OCI-LY3 (cell line): ENCODE results near the gene LUM.

Source experiments
- H2AFZ ChIP-seq: fragments of 200-600, 300-600 bp; shearing (Covaris generic); 2 replicates; pipeline ENCODE4 v1.6.0; 2014; ENCODE audit warnings: antibody characterized with exemption, low read depth, low read length
- H3K27ac ChIP-seq: fragments of 200-600, 300-600 bp; sonication (generic); 2 replicates; pipeline ENCODE4 v1.5.1; 2014; ENCODE audit warnings: mild to moderate bottlenecking, low read length, moderate library complexity, mixed read lengths
- H3K27me3 ChIP-seq: fragments of 200-600, 300-600 bp; sonication (generic); 2 replicates; pipeline ENCODE4 v1.6.1; 2014; ENCODE audit warnings: low read depth, low read length, mixed read lengths
- H3K36me3 ChIP-seq: fragments of 200-600, 300-600 bp; sonication (generic); replicated peaks from 2 replicates; pipeline ENCODE3; 2014; ENCODE audit warnings: low read depth, low read length, mixed read lengths
- H3K4me1 ChIP-seq: fragments of 300-600, 200-600 bp; sonication (generic); 2 replicates; pipeline ENCODE4 v1.6.1; 2014; ENCODE audit warnings: low read length, mixed read lengths
- H3K4me2 ChIP-seq: fragments of 200-600, 300-600 bp; sonication (generic); 2 replicates; pipeline ENCODE4 v1.6.1; 2014; ENCODE audit warnings: low read length, mixed read lengths
- H3K4me3 ChIP-seq: fragments of 300-600, 200-600 bp; sonication (generic); 2 replicates; pipeline ENCODE4 v1.5.1; 2014; ENCODE audit warnings: antibody characterized with exemption, mild to moderate bottlenecking, low read length, moderate library complexity
- H3K79me2 ChIP-seq: fragments of 300-600, 200-600 bp; shearing (Covaris generic); 2 replicates; pipeline ENCODE4 v1.6.1; 2014; ENCODE audit warnings: mild to moderate bottlenecking, low read length, mixed read lengths
- H3K9ac ChIP-seq: fragments of 300-600, 200-600 bp; shearing (Covaris generic); 2 replicates; pipeline ENCODE4 v1.6.0; 2014; ENCODE audit warnings: mild to moderate bottlenecking, low read length, moderate library complexity
- H3K9me3 ChIP-seq: fragments of 200-600, 300-600 bp; shearing (Covaris generic); 2 replicates; pipeline ENCODE4 v1.6.1; 2014; ENCODE audit warnings: low read length, mixed read lengths; ENCODE audit not compliant: insufficient read depth
- H4K20me1 ChIP-seq: fragments of 200-600, 300-600 bp; sonication (generic); 2 replicates; pipeline ENCODE4 v1.6.1; 2016; ENCODE audit warnings: low read length, mixed read lengths; ENCODE audit not compliant: insufficient read depth
- CTCF ChIP-seq: fragments of 200-600, 300-600 bp; sonication (generic); IDR thresholded peaks from 2 replicates; pipeline ENCODE4 v1.5.1; 2014; ENCODE audit warnings: antibody characterized with exemption, low read length, low read depth
- EZH2phosphoT487 ChIP-seq: fragments of 200-600 bp; shearing (Covaris generic); IDR thresholded peaks from 2 replicates; pipeline ENCODE4 v1.6.1; 2018; ENCODE audit warnings: antibody characterized with exemption, mixed run types, low read depth

LUM gene

DNA sequence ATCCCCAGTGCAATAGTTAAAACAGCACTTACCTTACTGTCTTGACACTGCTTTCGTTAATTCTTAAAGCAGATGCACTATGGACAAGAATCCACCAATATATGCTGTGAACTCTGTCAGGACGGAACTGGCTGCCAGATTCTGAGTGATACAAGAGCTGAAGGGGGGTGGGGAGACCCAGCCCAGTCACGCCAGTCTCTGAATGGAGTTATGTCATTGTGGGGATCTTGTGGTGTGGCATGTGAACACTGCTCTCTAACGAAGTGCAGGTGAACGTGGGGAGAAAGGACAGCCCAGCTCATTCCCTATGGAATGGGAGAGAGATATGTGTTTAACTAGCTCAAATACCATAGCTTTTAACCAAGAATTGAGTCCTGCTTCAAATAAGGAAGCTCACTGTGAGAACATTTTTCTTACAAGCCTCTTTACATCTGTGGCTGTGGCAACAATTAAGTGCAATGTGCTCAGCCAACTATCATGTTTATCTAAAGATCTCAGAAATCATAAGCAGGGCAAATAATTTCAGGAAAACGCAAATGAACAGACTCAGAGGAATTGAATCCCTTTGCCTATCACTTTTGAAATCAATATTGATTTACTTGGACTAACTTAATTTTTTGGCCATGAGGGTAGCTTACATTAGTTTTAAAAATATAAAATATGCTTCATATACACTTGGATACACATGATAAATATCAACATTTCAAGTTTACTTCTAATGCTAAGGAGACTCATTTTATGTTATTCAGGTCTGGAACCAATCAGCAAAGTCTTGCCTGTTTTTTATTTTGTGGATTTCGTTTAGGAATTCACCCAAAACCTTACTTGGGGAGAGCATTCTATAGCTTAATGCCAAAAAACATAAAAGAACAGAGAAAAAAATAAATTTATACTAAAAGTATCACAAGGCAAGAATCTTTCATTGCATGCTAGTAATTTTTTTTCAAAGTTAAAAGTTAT lies at the start of gene LUM:
TSS of gene LUM (minus strand) at position 129 of the 960 bp plus-strand sequence. CDS start 2,515 bp downstream, outside the sequence.
- TF ChIP-seq CTCF (no peak), EZH2phosphoT487 (no peak)
- peak within 1 kb of the TSS; percentile 62 for H3K4me2 ChIP-seq
- H3K27me3 ChIP-seq = no peaks in the 10 kb centered on the region
- H3K9ac ChIP-seq = no peak within 1 kb of the TSS
- H4K20me1 ChIP-seq = no peaks in the 10 kb centered on the region
- H3K4me3 ChIP-seq = peak within 1 kb of the TSS; percentile 38
- H3K79me2 ChIP-seq = no peaks in the 10 kb centered on the region
- H3K27ac ChIP-seq = no peak within 1 kb of the TSS
- H2AFZ ChIP-seq = peak within 1 kb of the TSS; percentile 79
- H3K4me1 ChIP-seq = peaks cover 10% of the 10 kb centered on the region; the same call in 1 of the 2 replicates
- no peaks in the 10 kb centered on the region for H3K9me3 ChIP-seq
- H3K36me3 ChIP-seq = no peaks in the 10 kb centered on the region

DNA sequence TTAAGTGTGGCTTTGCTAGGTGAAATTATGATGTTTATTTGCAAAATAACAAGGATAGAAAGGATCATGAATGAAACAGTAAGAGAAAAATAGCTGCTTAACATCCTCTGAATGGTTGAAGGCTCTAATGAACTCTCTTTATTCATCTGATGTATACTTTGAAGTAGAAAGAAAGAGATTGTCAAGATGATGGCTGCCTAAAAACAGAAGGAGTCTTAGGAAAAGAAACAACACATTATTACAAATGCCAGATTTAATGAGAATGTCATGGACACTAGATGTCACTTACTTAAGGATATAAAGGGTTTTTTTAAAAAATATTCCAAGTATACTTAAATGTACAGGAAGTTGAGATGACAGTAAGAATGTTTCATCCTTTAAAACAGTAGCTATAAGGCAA lies 49.7 kb upstream of the LUM start:
- Histone ChIP-seq H3K4me3 (no peak overlapping the region), H3K36me3 (no peaks in the 10 kb centered on the region), H3K9me3 (no peaks in the 10 kb centered on the region), H3K79me2 (no peaks in the 10 kb centered on the region), H4K20me1 (no peaks in the 10 kb centered on the region), H3K27me3 (no peaks in the 10 kb centered on the region), H3K4me2 (no peak overlapping the region), H3K4me1 (no peaks in the 10 kb centered on the region), H3K9ac (no peak overlapping the region), H2AFZ (no peak overlapping the region), H3K27ac (no peak overlapping the region)
- TF ChIP-seq CTCF (no peak), EZH2phosphoT487 (no peak)

DNA sequence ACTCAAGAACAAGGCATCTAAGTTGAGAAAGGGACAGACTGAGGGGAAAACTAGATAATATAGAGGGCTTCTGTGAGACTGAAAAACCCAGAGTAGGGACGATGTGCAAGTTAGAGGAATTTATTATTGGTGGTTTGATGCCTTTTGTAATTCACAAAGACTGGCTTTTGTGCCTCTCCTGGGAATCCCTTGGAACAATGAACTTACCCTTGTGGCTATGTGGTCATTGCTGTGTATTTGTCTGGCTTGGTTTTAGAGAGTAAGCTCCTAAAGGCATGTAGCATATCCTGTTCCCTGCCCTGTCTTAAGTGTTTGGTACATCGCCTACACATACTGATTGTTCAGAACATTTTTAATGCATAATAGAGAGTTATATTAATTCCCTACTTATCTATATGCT lies 44.7 kb upstream of the LUM start:
- H4K20me1 ChIP-seq = no peaks in the 10 kb centered on the region
- H3K36me3 ChIP-seq = no peaks in the 10 kb centered on the region
- H3K4me1 ChIP-seq = peaks cover 3% of the 10 kb centered on the region; the same call in 1 of the 2 replicates
- H3K27me3 ChIP-seq = no peaks in the 10 kb centered on the region
- H2AFZ ChIP-seq = no peak overlapping the region
- H3K9ac ChIP-seq = no peak overlapping the region
- no peaks in the 10 kb centered on the region for H3K9me3 ChIP-seq
- H3K4me2 ChIP-seq = no peak overlapping the region
- TF ChIP-seq EZH2phosphoT487 = no peak
- TF ChIP-seq CTCF = no peak
- H3K4me3 ChIP-seq = no peak overlapping the region
- H3K27ac ChIP-seq = no peak overlapping the region
- no peaks in the 10 kb centered on the region for H3K79me2 ChIP-seq

DNA sequence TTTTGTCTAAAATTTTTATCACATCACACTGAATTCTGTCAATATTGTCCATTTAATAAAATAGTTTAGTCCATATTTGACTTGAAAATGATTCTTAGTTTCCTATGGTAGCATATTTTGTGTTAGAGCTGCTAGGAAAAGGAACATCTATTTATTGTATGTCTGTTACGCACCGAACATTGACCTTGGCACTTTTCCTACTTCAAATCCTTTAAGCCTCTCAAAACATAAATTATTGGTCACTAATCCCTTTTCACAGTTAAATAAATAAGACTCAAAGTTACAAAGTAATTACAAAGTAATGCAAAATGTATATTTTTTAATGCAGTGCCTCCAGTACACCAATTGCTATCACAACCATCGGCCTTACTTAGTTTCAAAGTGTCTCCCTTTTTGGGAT lies 42.8 kb upstream of the LUM start:
- H3K27me3 ChIP-seq = no peaks in the 10 kb centered on the region
- H3K36me3 ChIP-seq = no peaks in the 10 kb centered on the region
- no peaks in the 10 kb centered on the region for H3K79me2 ChIP-seq
- no peak overlapping the region for H3K4me2 ChIP-seq
- no peaks in the 10 kb centered on the region for H4K20me1 ChIP-seq
- no peak overlapping the region for H3K4me3 ChIP-seq
- H2AFZ ChIP-seq = no peak overlapping the region
- H3K27ac ChIP-seq = no peak overlapping the region
- H3K4me1 ChIP-seq = peaks cover 3% of the 10 kb centered on the region; the same call in 1 of the 2 replicates
- no peak overlapping the region for H3K9ac ChIP-seq
- H3K9me3 ChIP-seq = no peaks in the 10 kb centered on the region
- no peak for TF ChIP-seq EZH2phosphoT487
- no peak for TF ChIP-seq CTCF
